ENCODE results near the gene RPL32.
A peak's percentile ranks its signal among the peaks of the same experiment; 100 is the strongest.
"Not testable (repeated sequence)": the region's sequence is repeated elsewhere in the genome, so short reads cannot be mapped to it uniquely, and the experiment has no call there.

Gene RPL32

DNA sequence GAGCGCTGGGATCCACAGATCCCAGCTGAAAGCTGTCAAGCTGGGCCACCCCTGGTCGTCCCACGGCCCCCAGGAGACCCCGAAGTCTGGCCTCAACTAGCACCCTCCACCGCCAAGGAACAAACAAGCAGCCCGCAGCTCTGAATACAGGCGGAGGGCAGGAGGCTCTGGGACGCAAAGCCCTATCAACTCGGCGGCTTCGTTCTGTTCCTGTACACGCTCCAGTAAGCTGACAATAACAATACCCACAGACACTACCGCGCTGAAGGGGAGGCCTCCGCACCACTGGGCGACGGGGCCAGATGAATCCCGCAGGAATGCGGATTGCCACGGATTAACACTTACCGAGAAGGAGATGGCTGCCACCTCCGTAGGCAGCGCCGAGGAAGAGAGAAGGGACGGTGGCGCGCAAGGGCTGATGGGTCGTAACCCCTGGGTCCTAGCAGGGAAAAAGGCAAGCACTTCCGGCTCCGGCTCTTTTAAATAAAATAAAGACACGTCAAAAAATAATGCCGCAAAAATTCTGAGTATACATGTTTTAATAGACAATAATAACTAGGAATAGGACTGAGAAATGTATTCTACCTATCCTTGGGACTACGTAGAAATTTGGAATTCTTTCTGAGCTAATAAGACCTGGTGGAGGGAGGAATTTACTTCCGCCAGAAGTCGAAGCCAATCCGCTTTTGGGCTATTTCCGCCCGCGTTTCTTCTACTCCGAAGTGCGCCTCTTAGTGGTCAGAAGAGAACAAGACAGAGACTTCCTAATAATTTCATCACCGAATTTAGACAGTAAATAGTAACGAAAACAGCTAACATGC is at the start of gene RPL32:
TSS of gene RPL32 (minus strand) at position 417 of the 821 bp plus-strand sequence. CDS start 1,328 bp downstream, outside the sequence.
- peak; percentile 92 for DNase-seq (ENCODE audit: low read depth, low spot score)

DNA sequence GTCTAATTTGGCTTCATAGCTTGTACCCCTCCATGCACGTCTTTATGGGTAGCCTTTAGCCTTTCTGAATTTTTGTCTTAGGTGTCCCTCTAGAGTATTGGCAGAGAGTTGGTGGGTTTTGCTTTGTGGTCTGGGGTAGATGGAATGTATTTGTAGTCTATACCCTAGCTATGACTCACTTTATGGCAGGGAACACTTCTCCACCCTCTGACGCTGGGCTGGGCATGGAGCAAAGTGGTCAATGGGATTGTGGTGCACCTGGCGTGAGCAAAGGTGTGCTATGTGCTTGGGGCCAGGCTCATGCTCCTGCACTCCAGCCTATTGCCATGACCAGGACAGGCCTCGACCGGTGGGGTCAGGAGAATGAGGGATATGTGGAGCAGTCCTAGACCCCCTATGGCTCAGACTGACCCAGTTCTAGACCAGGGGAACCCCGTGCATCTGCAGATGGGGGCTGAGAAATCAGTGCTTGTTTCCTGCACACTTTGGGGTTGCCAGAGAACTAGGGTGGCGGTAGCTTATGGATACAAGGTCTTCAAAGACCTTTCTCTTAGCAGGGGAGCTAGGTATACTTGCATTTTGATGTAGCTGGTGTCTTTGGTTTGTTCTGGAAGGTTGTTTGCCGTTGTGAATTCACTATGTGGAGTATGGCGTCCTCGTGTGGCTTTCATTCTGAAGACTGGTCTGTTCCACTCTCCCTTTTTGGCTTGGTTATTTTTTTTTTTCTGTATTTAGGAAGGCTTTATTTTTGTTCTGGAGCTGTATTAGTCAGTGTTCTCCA is 49.4 kb upstream of the RPL32 start:
- DNase-seq (ENCODE audit: low read depth, low spot score), result no peak

DNA sequence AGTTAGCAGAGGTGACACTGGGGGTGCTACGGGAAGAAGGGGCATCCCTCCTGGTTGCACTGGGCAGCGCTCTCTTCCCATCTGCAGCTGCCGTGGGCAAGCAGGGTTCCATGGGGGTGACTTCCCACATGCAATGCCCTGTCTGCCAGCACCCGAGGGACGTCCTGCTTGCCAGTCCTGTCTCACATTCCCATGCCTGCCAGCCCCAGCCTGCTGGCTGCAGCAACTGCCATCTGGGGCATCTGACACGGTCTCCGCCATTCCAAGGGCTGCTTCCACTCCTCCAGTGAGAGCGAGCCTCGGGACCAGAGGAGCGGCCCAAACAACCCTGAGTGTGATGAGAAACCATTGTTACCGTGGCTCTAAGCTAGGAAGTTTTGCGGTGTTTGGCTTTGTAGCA is 45.4 kb upstream of the RPL32 start:
- no peak for DNase-seq (ENCODE audit: low read depth, low spot score)

DNA sequence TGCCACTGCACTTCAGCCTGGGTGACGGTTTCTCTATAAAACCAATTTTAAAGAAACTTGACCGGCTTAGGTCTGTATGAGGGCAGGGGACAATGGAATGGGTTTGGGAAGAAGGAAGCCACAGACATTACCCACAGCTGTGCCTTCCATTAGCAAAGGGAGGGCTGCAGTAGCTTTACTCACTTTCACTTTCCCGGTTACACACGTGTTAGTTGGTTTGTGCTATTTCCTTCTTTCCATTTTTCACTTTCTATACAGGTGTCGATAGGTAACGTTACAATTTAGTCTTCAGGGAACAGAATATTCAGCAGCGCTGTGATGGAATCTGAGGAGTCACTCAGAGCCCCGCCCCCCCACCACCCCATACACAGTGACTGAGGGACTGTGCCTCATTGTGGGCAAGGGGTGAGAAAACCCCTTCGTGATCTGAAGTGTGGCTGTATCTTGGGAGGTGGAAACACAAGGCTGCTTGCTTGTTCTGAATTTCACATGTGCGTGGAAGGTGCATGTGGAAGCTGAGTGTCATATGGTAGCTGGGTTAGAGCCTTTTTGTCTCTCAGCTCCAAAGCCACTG is 44.8 kb upstream of the RPL32 start:
- no peak for DNase-seq (ENCODE audit: low read depth, low spot score)

DNA sequence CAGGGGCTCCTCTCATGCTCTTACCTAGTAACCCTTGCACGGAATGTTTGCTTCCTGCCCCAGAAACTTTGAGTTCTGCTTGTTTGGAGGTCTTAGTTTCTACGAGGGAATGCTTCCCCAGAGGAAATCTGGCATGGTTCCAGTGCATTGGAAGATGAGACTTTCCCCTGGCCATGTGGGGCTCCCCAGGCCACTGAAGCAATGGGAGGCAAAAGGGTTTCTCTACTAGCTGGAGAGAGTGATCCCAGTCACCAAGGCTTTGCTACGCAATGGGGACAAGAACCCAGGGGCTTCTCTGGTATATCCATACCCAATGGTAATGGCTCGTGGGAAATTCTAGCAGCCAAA is 44.2 kb upstream of the RPL32 start:
- DNase-seq (ENCODE audit: low read depth, low spot score), result no peak

DNA sequence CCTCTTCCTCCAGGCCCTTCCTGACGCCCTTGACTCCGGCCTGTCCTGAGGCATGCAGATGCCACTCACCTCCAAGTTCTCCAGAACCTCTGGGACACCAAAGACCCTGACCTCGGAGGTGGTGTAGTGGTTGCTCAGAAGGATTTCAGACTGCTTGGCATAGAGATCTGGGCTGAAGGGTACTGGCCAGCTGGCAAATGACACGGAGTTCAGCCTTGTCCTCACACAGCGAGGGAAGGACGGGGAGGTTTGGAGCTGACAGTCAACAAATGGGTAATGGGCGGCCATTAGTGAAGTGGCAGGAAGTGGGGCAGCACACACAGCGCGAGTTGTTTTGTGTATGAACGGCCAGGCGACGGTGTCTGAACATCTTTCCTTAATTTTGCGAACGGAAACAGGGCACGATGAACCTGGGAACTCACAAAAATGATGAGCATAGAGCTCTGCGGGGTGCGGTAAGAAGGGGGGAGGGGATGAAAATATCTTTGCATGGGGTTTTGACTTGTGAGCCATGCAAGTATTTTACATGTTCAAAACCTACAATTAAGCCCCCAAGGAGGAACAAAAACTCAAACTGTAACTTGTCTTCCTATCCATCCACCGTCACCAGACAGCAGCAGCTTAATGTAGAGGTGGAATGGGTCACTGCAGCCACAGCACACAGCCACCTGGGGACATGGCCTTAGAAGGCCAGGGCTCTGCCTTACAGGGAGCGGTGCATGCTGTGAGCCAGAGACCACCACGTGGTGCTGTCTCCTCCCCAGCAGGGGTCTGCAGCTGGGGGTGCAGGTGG is 43.6 kb upstream of the RPL32 start:
- DNase-seq (ENCODE audit: low read depth, low spot score), result no peak

DNA sequence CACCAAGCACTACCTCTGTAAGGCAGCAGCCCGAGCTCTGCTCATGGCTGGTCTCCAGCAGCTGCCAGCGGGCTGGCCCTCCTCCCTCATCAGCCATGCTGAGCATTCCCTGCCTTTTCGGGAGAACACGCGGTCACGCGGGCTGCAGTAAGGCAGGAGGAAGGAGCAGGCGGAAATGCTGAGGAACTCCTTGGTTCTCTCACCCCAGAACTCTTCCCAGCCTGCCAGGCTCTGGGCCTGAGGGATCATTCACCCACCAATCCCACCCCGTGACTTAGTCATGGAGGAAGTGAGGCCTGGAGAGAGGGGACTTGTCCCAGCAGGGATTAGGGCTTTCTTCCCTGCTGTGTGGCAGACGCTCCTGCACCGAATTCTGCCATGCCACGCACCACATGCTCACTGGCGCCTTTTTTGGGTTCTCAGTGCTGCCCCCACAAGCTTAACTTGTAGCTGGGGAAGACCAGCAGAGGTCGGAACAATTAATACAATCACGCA is 42.9 kb upstream of the RPL32 start:
- DNase-seq (ENCODE audit: low read depth, low spot score), result no peak

DNA sequence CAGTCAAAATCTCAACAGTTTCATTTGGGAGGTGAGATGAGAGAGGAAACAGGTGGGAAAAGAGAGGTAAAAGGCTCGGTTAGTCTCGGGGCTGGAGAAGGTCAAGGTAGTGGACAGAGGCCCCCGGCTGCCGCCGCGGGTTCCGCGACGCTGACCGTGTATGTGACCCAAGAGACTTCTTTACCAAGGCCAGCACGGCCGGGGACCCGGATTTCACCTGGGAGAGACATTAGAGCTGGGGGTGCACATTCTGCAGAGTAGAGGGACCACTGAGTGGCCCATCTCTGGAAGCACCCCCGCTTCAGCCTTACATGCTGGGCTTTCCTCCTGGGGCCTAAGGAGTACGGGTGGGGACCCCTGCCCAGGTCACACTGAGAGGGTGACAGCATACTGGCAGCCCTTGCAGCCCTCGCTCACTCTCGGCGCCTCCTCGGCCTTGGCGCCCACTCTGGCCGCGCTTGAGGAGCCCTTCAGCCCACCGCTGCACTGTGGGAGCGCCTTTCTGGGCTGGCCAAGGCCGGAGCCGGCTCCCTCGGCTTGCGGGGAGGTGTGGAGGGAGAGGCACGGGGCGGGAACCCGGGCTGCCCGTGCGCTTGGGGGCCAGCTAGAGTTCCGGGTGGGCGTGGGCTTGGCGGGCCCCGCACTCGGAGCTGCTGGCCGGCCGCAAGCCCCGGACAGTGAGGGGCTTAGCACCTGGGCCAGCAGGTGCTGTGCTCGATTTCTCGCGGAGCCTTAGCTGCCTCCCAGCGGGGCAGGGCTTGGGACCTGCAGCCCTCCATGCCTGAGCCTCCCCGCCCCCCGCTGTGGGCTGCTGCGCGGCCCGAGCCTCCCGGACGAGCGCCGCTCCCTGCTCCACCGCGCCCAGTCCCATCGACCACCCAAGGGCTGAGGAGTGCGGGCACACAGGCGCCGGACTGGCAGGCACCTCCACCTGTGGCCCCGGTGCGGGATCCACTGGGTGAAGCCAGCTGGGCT is 41.3 kb upstream of the RPL32 start:
- no peak for DNase-seq (ENCODE audit: low read depth, low spot score)

DNA sequence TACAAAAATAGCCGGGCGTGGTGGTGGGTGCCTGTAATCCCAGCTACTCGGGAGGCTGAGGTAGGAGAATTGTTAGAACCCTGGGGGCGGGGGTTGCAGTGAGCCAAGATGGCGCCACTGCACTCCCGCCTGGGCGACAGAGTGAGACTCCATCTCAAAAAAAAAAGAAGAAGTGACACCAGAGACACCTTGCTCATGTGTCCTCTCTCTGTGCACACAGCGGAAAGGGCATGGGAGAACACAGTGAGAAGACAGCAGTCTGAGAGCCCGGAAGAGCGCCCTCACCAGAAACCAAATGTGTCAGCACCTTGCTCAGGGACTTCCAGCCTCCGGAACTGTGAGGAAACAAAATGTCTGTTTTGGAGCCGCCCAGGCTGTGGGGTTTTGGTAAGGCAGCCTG is 40.5 kb upstream of the RPL32 start:
- DNase-seq (ENCODE audit: low read depth, low spot score), result not testable (repeated sequence)

DNA sequence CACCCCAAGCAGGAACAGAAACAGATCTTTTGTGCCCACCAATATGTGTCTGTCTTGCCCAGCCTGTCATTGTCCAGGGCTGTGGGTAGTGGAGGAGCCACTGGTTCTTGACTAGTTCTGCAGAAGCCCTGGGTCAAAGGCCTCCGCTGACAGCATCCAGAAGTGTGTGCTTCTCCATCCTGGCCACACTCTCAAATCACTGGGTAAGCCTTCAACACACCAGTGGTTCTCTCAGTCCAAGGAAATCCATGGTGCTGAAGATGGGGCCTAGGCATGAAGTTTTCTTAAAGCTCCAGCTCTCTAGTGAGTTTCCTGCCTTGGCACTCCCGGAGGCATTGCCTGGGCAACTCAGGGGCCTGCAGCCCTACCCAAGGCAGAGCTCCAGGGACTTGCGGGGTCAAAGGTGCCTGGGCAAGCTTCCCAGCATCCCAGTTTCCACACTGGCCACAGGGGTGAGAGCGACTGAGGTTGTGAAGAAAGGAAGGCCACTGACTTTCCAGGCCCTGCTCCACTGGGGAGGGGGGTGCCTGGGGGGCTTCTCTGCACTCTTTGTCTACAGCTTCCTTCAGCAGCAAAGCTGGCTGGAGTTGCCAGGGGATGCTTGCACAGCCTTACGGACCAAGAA is 37.9 kb upstream of the RPL32 start:
- DNase-seq (ENCODE audit: low read depth, low spot score), result no peak

DNA sequence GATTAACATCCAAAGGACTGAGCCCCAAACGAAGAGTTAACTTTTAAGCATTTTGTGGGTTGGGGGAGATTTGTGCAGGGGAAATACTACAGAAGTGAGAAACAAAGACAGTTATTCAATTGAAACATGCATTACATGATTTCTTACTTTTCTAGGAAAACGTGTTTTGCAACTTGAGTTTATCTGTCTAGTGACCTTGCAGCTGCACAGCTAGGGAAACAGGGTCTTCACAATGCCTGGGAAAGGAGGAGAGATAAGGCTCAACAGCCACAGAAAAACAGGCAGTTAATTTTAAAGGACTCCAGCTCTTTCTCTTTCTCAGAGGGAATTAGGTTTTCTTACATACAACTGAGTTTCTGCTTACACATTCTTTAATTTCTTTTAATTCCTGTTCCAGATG is 37.4 kb upstream of the RPL32 start:
- DNase-seq (ENCODE audit: low read depth, low spot score), result not testable (repeated sequence)

DNA sequence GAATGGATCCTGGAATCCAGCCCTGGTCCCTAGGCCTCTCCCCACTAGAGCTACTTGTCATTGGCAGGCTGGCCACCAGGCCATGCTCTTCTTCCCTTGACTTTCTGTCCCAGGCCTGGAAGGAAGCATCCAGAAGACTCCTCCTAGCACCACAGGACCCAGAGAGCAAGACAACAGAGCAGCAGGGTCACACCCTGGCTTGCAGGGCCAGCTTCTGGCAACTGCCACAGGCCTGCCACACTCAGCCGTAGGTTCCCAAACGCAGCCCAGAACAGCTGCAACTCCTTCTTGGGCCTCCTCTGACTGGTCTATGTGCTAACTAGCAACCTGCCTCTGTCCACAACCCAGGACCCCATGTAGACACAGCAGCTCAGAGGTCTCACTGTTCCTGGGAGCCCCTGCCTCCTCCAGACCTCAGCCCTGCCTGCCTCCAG is 36.8 kb upstream of the RPL32 start:
- DNase-seq (ENCODE audit: low read depth, low spot score), result no peak

DNA sequence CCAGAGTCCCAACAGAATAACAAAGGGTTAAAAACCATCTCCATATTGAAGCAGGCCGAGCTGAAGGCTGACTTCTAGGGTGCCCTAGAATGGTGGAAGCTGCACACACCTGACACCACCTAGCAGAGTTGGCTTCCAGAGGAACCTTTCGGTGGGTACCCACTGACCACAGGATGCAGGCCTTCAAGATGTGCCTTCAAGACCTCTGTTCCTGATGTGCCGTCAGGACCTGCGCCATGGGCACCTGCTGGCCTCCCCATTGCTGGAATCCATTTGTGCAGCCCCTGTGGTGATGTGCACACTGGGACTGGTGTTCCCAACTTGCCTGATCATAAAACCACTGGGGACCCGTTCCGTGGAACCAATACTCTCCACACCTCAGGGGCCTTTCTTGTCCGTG is 35.7 kb upstream of the RPL32 start:
- no peak for DNase-seq (ENCODE audit: low read depth, low spot score)

DNA sequence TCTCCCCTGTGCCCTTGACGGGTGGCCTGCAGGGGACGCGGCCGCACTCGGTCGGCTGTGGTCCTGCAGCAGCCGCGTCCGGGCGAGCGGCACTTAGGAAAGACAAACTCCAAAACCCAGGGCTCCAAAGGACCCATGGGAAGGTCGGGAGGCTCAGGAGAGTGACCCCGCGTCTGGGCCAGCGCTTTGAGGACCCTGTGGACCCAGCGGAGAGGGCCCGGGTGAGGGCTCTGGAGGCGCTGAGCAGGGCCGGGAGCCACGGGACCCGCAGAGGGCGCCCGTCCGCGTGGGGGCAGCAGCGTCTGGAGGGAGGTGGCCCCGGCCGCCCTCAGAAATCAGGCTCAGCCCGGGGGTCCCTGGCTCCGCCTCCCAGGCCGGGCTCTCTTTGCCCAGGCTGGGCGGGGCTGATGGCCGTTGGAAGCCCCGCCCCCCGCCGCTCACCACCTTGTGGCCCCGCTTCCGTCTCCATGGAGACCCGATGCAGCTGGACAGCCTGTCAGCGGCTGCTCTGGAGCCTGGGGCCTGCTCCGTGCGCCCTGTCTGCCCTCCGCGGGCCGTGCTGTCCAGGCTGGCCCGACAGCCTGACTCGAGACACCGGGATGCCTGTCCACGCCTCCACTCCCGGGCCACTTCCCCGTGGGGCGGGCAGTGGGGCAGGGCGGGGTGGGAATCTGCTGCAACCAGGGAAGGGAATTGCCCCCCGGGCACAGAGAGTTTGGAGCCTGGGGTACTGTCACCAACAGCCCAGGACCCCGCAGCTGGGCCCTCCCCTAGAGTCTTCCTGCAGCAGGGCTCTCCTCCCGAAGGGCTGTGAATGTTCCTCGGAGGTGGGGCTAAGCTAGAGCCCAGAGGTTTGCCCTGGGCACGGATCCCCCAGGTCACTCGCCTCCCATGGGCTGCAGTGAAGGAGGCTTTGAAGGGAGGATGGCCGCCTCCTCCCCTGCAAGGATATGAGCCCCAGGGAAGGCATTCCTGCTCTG is 34.8 kb upstream of the RPL32 start:
- peak; percentile 94 for DNase-seq (ENCODE audit: low read depth, low spot score)

DNA sequence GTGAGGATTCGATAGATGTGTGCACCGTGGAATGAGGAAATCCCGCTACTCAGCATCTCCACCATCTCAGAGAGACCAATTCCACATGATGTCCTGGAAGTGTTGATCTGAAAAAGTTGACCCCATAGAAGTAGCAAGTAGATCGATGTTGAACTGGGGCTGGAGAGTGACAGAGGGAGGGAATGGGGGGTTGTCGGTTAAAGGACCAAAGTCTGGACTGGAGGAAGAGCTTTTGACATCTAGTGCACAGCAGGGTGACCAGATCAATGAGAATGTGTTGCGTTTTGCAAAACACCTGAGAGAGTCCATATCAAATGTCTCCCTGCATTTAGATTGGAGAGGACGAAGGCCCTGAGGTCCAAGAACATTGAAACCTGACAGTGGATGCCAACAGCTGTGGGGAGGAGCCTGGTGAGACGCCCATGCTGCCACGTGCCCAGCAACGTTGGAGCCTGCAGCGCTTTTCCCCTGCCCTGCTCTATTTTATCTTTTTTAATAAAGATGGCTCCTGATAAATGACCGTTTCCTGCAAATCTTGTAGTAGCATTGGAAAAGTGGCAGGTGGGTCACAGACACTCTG is 30.1 kb upstream of the RPL32 start:
- DNase-seq (ENCODE audit: low read depth, low spot score), result no peak

DNA sequence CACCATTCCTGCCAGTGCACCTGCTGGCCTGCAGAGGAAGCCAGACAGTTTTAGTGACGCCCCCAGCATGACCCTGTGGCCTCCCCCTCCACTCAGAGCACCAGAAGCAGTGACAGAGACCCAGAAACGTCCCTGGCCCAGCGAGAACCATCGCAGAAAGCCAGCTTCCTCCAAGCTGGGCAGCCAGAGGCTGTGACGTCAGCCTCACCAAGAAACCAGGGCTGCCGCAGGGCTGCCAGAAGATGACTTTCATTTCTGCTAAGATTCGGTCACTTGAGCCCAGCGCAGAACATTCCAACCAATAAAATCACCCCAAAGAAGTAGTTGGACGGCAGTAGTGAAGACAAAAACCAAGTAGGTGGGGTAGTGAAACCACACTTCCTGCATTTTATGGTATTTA is 29.6 kb upstream of the RPL32 start:
- DNase-seq (ENCODE audit: low read depth, low spot score), result no peak

DNA sequence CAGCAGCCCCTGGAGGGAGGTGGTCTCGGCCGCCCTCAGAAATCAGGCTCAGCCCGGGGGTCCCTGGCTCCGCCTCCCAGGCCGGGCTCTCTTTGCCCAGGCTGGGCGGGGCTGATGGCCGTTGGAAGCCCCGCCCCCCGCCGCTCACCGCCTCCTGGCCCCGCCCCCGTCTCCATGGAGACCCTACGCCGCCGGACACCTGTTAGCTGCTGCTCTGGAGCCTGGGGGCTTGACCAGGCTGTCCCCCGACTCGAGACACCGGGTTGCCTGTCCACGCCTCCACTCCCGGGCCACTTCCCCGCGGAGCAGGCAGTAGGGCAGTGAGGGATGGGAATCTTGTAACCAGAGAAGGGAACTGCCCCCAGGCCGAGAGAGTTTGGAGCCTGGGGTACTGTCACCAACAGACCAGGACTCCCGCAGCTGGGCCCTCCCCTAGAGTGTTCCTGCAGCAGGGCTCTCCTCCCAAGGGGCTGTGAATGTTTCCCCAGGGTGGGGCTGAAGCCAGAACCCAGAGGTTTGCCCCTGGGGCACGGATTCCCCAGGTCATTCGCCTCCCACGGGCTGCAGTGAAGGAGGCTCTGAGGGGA is 27.8 kb upstream of the RPL32 start:
- DNase-seq (ENCODE audit: low read depth, low spot score), result peak; percentile 63

Data from ELF-1 (cell line).